ENCODE measurements around the gene SORCS2. TPM values are rescaled to one million over a fixed set of nuclear protein-coding genes. Genes with fewer than 3 reads are reported as not detected.
A peak's percentile ranks its signal among the peaks of the same experiment; 100 is the strongest.

Gene SORCS2
- polyA plus RNA-seq, 3 donors, result 0.46 to 0.55 TPM; not detected in 1

DNA sequence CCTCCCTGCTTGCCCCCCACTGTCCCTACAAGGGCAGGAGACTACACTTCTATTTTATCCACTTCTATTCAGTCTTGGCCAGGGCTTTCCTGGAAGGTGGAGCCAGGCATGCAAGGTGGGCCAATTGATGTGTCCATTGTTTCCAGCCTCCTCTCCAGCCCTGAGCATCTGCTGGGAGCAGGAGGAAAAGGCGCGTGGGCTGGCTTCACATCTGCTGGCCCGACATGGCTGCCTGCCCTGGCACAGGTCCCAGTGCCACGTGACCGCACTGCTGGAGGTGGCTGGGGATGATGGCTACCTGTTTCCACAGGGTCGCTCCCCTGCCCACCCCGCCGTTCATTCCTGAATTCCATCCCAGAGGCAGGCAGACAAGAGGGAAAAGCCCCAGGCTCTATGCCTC lies 499.6 kb downstream of the SORCS2 start:
- H3K36me3 Mint-ChIP-seq, result no peaks in the 10 kb centered on the region
- 80% methylated on average over 3 of the region's 8 CpGs for WGBS (ENCODE audit: insufficient coverage)
- H3K27me3 Mint-ChIP-seq (ENCODE audit: low read depth in 3 of 3), result peaks cover 0 to 7% (median 2%) of the 10 kb centered on the region in 3 donors
- Histone ChIP-seq H3K36me3 (replicated peaks in 1 of 2; ENCODE audit: control insufficient read depth in 1 of 2, insufficient read depth in 2 of 2, low read length in 2 of 2) (no peaks in the 10 kb centered on the region), H3K4me3 (replicated peaks in 1 of 3; ENCODE audit: low read depth in 2 of 3, low read length in 3 of 3) (no peak overlapping the region), H3K79me2 (ENCODE audit: insufficient read depth, low read length) (no peaks in the 10 kb centered on the region), H3K27me3 (ENCODE audit: control insufficient read depth in 2 of 2, insufficient read depth in 2 of 2, low read length in 2 of 2) (no peaks in the 10 kb centered on the region), H3K9ac (ENCODE audit: insufficient read depth, low read length, poor library complexity, severe bottlenecking) (no peak overlapping the region), H3K4me1 (ENCODE audit: control insufficient read depth in 1 of 2, insufficient read depth in 2 of 2, low read length in 2 of 2) (no peaks in the 10 kb centered on the region), H3K4me2 (replicated peaks; ENCODE audit: extremely low read depth, low read length, poor library complexity, severe bottlenecking) (no peak overlapping the region), H3K9me3 (replicated peaks in 1 of 2; ENCODE audit: control insufficient read depth in 1 of 2, insufficient read depth in 1 of 2, low read length in 2 of 2) (no peaks in the 10 kb centered on the region), H4K20me1 (ENCODE audit: insufficient read depth, low read length) (no peaks in the 10 kb centered on the region), H3K27ac (ENCODE audit: low read depth in 1 of 2, low read length in 2 of 2) (no peak overlapping the region), H2AFZ (ENCODE audit: insufficient read depth, low read depth, low read length, poor library complexity, severe bottlenecking) (no peak overlapping the region)
- no peak for DNase-seq
- H3K9me3 Mint-ChIP-seq, result no peaks in the 10 kb centered on the region
- no peak overlapping the region for H3K4me3 Mint-ChIP-seq
- intact Hi-C loops (cut with micrococcal nuclease), result no loop called here
- TF ChIP-seq, protein P1, sequence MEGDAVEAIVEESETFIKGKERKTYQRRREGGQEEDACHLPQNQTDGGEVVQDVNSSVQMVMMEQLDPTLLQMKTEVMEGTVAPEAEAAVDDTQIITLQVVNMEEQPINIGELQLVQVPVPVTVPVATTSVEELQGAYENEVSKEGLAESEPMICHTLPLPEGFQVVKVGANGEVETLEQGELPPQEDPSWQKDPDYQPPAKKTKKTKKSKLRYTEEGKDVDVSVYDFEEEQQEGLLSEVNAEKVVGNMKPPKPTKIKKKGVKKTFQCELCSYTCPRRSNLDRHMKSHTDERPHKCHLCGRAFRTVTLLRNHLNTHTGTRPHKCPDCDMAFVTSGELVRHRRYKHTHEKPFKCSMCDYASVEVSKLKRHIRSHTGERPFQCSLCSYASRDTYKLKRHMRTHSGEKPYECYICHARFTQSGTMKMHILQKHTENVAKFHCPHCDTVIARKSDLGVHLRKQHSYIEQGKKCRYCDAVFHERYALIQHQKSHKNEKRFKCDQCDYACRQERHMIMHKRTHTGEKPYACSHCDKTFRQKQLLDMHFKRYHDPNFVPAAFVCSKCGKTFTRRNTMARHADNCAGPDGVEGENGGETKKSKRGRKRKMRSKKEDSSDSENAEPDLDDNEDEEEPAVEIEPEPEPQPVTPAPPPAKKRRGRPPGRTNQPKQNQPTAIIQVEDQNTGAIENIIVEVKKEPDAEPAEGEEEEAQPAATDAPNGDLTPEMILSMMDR (IDR thresholded peaks at IDR 0.05), result no peak
- H3K27ac Mint-ChIP-seq, result no peak overlapping the region
- H3K4me1 Mint-ChIP-seq, result peaks cover 3% of the 10 kb centered on the region

DNA sequence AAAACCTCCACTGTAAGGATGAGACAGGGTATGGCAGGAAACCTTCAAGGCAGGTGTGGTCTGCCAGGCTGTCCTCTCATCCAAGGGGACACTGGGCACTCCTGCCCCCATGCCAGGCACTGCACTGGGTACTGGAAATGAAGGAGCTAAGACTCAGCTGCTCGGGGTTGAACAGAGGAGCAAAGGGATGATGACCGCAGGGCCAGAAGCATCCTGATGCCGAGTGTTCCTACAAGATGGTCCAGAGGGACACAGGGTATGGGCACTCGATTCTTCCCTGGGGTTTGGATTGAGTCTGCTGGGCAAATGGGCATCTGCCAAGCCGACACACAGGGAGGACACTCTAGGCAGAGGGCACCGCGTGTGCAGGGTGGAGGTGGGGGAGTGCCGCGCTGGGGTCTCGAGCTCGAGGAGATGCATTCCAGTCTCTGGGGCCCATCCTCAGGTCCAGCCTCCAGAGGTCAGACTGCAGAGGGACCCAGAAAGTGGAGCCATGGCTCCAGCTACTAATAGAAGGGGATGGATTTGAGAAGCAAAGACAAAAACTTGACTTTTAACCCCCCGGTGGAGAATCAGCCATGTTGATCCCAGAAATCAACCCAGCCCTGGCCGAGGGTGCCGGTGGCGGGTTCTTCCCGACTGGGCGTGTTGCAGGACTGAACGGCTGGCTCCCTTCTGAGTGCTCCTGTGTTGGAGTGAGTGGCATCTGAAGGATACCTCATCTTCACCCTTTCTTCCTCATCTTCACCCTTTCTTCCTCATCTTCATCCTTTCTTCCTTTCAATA lies 500.3 kb downstream of the SORCS2 start:
- Mint-ChIP-seq H3K9me3 (no peaks in the 10 kb centered on the region), H3K27ac (peak overlapping the region in 1 of 7 donors; percentile 8)
- H3K79me2 ChIP-seq (ENCODE audit: insufficient read depth, low read length), result no peaks in the 10 kb centered on the region

More for the DNA sequence above, 500.3 kb downstream of the SORCS2 start:
- Histone ChIP-seq H4K20me1 (ENCODE audit: insufficient read depth, low read length) (no peaks in the 10 kb centered on the region), H3K9me3 (replicated peaks in 1 of 2; ENCODE audit: control insufficient read depth in 1 of 2, insufficient read depth in 1 of 2, low read length in 2 of 2) (no peaks in the 10 kb centered on the region), H3K36me3 (replicated peaks in 1 of 2; ENCODE audit: control insufficient read depth in 1 of 2, insufficient read depth in 2 of 2, low read length in 2 of 2) (no peaks in the 10 kb centered on the region), H3K4me3 (replicated peaks in 1 of 3; ENCODE audit: low read depth in 2 of 3, low read length in 3 of 3) (no peak overlapping the region), H3K4me1 (ENCODE audit: control insufficient read depth in 1 of 2, insufficient read depth in 2 of 2, low read length in 2 of 2) (peaks cover 2 to 3% of the 10 kb centered on the region in 2 donors), H3K4me2 (replicated peaks; ENCODE audit: extremely low read depth, low read length, poor library complexity, severe bottlenecking) (no peak overlapping the region), H2AFZ (ENCODE audit: insufficient read depth, low read depth, low read length, poor library complexity, severe bottlenecking) (no peak overlapping the region), H3K9ac (ENCODE audit: insufficient read depth, low read length, poor library complexity, severe bottlenecking) (no peak overlapping the region), H3K27ac (ENCODE audit: low read depth in 1 of 2, low read length in 2 of 2) (no peak overlapping the region), H3K27me3 (ENCODE audit: control insufficient read depth in 2 of 2, insufficient read depth in 2 of 2, low read length in 2 of 2) (no peaks in the 10 kb centered on the region)
- Mint-ChIP-seq H3K4me1 (peaks cover 7% of the 10 kb centered on the region), H3K4me3 (no peak overlapping the region), H3K27me3 (ENCODE audit: low read depth in 3 of 3) (peaks cover 2 to 7% (median 3%) of the 10 kb centered on the region in 3 donors), H3K36me3 (no peaks in the 10 kb centered on the region)
- intact Hi-C loops (cut with micrococcal nuclease), result no loop called here
- TF ChIP-seq, protein P1 (IDR thresholded peaks at IDR 0.05), result no peak
- WGBS (ENCODE audit: insufficient coverage), result 95% methylated on average over 11 of the region's 18 CpGs
- no peak for DNase-seq

Measured in CD14-positive monocyte (primary cell).